ENCODE measurements around the gene CRELD2.

Gene CRELD2

GRCh38 chr22:49970528-49971231 lies 52.2 kb downstream of the CRELD2 start:
- peak; percentile 94 for DNase-seq

DNA sequence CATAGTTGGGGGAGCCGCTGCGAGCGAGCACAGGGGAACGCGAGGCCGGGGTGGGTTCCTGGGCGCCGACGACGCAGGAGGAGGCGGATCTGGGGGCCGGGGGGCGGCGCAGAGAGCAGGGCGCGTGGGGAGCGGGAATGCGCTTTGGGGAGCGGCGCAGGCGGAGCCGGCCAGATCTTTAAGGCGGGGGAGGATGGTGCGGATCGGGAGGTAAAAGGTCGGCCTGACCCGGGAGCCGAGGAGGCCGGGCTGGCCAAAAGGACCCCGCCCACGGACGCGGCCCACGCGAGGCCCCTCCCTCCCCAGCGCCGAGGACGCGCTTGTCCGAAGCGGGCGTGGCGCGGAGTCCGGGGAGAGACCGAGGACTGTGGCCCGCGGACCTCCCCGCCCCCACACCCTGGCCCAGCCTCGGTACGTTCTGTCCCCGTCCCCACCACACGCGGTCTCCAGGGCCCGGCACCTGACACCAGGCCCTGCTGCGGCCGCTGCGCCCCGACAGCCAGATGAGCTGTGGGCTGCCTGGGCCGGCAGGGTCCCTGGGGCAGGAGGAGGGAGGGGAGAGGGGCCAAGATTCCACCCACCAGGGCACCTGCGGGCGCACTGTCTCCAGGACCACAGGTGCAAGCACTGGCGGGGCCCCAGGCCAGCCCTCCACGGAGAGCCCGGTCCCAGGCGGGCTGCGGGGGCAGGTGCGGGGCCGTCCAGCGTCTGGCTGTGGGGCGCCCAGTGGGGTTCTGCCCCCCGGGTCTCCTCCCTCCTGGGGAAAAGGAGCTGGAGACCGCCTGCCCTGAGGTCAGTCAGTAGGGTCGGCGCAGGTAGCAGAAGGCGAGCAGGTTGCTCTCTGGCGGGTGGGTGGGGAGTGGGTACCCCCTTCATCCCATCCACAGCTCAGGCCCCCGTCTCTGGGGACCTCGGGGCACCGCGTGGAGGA lies 53.1 kb downstream of the CRELD2 start:
- DNase-seq = peak; percentile 7

DNA sequence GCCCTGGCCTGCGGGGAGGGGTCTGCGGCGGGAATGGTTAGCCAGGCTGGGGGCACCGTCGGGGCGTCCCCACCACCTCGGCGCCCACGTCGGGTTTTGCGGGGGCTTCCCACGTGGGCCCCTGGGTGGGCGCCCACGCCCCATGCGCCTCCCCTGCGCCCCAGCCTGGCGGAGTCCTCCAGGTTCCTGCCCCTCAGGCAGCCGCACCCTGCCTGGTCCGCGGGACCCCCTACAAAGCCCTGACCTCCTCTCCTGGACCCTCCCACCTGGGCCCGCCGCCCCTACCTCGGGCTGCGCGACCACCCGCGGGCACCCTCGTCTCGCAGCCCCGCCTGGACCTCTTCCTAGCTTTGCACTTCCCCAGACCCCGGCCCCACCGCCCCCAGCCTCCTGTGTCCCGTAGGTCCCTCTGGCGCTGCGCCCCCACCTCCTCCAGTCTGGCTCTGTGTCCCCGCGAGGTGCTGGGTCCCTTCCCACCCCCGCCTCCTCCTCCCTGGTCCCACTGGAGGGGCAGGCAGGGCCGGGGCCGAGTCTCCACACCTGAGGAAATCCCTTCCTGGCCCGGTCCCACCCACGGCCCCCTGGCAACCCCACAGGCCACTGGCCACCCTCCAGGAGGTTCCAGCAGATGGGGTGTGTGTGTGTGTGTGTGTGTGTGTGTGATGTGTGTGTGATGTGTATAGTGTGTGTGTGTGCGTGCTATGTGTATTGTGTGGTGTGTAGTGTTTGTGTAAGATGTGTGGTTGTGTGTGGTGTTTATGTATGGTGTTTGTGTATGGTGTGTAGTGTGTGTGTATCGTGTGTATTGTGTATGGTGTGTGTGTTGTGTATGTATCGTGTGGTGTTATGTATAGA lies 54.0 kb downstream of the CRELD2 start:
- DNase-seq = no peak

DNA sequence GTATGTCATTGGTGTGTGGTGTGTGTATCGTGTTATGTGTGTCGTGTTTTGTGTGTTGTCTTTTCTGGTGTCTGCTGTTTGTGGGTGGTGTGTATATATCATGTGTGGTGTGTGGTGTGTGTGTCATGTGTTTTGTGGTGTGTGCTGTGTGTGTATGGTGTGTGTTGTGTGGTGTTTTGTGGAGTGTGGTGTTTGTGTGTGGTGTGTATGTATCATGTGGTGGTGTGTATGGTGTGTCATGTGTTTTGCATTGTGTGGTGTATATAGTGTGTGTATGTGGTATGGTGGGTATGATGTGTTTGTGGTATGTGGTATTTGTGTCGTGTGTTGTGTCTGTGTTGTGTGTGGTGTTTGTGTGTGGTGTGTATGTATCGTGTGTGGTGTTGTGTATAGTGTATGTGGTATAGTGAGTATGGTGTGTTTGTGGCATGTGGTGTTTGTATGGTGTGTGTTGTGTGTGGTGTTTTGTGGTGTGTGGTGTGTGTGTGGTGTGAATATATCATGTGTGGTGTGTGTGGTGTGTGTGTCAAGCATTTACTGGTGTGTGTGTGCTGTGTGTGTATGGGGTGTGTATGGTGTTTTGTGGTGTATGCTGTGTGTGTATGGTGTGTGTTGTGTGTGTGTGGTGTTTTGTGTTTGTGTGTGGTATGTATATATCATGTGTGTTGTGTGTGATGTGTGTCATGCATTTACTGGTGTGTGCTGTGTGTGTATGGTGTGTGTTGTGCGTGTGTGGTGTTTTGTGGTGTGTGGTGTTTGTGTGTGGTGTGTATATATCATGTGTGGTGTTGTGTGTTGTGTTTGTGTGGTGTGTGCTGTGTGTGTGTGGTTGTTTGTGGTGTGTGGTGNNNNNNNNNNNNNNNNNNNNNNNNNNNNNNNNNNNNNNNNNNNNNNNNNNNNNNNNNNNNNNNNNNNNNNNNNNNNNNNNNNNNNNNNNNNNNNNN lies 54.9 kb downstream of the CRELD2 start:
- no peak for DNase-seq

GRCh38 chr22:49975543-49976389 lies 57.3 kb downstream of the CRELD2 start:
- DNase-seq = peak; percentile 3

DNA sequence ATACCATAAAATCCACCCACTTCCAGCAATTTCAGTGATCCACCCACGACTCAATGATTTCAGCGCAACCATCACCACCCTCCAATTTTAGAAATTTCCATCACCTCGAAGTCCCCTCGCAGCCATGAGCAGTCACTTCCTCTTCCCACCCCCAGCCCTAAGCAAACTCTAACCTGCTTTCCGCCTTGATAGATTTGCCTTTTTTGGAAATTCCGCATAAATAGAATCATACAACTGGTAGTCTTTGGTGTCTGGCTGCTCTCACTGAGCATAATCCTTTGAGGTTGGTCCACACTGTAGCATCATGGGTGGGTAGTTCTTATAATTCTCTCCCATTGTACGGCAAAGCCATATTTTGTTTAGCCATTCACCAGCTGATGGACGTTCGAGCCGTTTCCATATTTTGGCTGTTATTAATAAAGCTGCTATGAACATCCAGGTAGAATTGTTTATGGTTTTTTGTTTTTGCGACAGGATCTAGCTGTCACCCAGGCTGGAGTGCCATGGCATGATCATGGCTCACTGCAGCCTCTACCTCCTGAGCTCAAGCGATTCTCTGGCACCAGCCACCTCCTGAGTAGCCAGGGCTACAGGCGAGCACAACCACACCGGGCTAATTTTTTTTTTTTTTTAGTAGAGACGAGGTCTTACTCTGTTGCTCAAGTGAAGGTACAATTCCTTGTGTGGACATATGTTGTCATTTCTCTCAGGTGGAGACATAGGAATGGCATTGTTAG lies 58.2 kb downstream of the CRELD2 start:
- DNase-seq = peak; percentile 10
